GM19397 (cell line): ENCODE results near the gene PTPN3.
A peak's percentile ranks its signal among the peaks of the same experiment; 100 is the strongest.
"Not testable (repeated sequence)": the region's sequence is repeated elsewhere in the genome, so short reads cannot be mapped to it uniquely, and the experiment has no call there.

Experiments
- ATAC-seq: cut with Tn5 transposase; IDR thresholded peaks from one replicate; pipeline ENCODE4 v1.9.1; 2021; ENCODE audit warnings: mild to moderate bottlenecking, moderate library complexity; ENCODE audit not compliant: unreplicated experiment

Gene PTPN3

GRCh38 chr9:109401169-109401989, 96.7 kb downstream of the PTPN3 start:
- ATAC-seq: no peak

GRCh38 chr9:109399258-109399767, 98.8 kb downstream of the PTPN3 start:
- ATAC-seq: peak; percentile 83

- ATAC-seq: no peak
These were observed 106.9 kb downstream of the PTPN3 start for GRCh38 chr9:109391176-109391575.

DNA sequence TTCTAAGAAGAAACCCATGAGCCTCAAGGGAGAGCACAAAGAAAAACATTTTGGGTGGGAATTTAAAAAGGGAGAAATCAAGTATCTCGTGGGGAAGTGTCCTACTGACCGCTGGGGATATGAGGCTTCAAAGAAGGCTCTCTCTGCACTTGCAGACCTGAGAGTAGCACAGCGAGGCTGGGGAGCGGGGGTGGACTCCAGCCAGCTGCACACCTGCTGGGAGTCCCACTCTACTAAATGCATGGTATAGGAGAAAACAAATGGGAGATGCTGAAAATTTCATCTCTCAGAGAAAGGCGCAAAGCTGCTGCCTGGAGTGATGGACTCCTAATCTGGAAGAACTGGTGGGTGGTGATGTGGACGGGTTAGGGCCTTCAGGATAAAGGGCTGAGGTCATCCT, 110.3 kb downstream of the PTPN3 start:
- no peak for ATAC-seq

- ATAC-seq: no peak
These were observed 110.9 kb downstream of the PTPN3 start for GRCh38 chr9:109387206-109387605.

DNA sequence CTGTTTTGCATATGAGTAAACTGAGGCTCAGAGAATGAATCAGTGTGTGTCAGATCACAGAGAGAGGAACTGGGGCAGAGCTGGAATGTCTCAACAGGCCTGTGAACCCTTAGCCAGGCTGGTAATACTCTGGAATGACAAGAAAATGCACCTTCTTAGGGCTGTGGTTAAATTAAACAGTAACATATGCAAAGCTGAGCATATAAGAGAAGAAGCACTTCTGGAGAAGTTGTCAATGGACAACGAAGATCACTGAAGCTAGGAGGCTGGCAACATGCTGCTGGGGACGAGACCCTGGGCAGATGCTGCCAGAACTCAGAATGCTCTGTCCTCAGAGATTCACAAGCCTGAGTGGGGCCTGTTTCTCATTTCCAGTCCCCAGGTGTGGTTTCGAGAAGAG, 112.6 kb downstream of the PTPN3 start:
- no peak for ATAC-seq

GRCh38 chr9:109383947-109384346, 114.2 kb downstream of the PTPN3 start:
- no peak for ATAC-seq

DNA sequence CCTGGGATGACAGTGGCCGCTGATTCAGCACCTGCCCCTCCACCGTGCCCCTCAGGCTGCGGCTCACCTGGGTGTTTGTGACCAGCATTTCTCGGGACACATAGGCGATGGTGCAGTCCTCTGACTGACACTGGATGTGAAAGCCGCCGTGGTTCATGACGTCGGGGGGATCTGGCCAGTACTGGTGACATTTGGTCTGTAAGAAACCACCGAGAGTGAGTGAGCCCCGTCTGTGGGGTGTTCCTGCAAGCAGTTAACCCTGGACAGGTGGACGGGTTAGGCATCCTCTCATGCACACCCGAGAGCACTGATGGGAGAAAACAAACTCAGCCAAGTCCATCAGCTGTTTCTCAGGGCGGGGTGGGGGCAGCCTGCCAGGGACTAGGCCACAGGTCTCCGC, 114.8 kb downstream of the PTPN3 start:
- ATAC-seq: no peak

- no peak for ATAC-seq
These were observed 115.5 kb downstream of the PTPN3 start for GRCh38 chr9:109382585-109382984.

GRCh38 chr9:109382182-109382581, 115.9 kb downstream of the PTPN3 start:
- ATAC-seq: no peak

- ATAC-seq: peak; percentile 49
These were observed 116.9 kb downstream of the PTPN3 start for GRCh38 chr9:109381011-109381729.

- no peak for ATAC-seq
These were observed 118.6 kb downstream of the PTPN3 start for GRCh38 chr9:109379513-109379912.

GRCh38 chr9:109378316-109378715, 119.8 kb downstream of the PTPN3 start:
- ATAC-seq: no peak

DNA sequence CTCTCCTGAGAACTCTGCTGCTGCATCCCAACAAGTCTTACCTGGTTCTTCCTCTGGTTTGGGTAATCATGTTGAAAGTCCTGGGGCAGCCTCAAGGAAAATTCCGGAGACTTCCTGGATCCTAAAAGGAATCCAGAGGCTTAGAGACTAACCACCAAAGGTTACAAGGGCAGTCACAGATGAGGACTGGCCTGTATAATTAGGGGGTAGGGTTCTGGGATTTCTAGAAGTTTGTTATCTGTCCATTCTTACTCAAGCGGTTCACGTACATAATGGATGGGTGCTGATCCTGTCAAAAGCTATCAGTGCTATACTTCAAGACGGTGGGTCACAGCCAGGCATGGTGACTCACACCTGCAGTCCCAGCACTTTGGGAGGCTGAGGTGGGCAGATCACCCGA, 125.9 kb downstream of the PTPN3 start:
- ATAC-seq: no peak

GRCh38 chr9:109371374-109371773, 126.7 kb downstream of the PTPN3 start:
- ATAC-seq: no peak

- no peak for ATAC-seq
These were observed 128.8 kb downstream of the PTPN3 start for GRCh38 chr9:109369285-109369684.

DNA sequence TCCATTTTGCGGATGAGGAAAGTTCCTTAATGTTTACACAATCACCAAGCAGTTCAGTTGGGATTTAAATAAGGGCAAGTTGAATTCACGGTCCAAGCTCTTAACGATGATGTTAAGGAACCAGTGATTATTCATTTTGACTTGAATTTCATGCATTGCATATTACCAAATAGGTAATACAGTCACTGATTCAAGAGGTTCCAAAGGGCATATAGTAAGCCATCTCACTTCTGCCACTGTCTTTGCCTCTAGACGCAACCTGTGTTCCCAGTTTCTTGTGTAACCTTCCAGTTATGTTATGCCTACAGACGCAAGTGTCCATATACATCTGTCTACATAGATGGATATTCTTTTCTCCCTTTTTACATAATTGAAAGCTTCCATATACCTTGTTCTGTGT, 137.3 kb downstream of the PTPN3 start:
- no peak for ATAC-seq

GRCh38 chr9:109358968-109359603, 139.0 kb downstream of the PTPN3 start:
- not testable (repeated sequence) for ATAC-seq

GRCh38 chr9:109355564-109356297, 142.4 kb downstream of the PTPN3 start:
- ATAC-seq: no peak

DNA sequence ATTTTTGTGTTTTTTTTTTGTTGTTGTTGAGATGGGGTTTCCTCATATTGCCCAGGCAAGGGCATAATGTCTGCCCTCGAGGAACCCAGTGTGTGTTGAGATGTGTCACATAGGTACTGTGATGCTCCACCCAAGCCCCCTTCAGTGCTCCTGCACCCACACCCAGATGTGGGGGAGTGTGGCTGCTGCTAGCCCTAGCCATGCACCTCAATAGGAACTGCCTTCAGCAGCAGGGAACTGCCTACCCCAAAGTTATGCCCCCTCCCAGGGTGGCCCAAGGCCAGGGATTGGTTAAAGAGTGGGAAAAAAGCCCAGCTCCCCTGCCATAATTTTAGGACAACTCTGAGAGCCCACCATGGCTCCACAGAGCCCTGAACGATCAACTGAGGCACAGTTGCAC, 143.9 kb downstream of the PTPN3 start:
- ATAC-seq: no peak

- ATAC-seq: no peak
These were observed 147.1 kb downstream of the PTPN3 start for GRCh38 chr9:109351032-109351431.
